Prostate gland (tissue), 2 donors: ENCODE data around the gene TLR9. TPM values are rescaled to one million over a fixed set of nuclear protein-coding genes. Genes with fewer than 3 reads are reported as not detected.

ENCODE experiments used
- DNase-seq: peaks from one replicate; pipeline ENCODE4 v3.0.0-alpha.2; 2019; ENCODE audit warnings: low spot score
- H3K27ac ChIP-seq, 2 donors: fragments of 200-600 bp; sonication (generic); 2 replicates each; pipeline ENCODE4 v1.5.1; 2017 to 2019
- H3K27me3 ChIP-seq: fragments of 200-600 bp; sonication (generic); replicated peaks from 2 replicates; pipeline ENCODE4 v1.5.1; 2019; ENCODE audit not compliant: insufficient read depth
- H3K36me3 ChIP-seq, 2 donors: fragments of 200-600 bp; sonication (generic); 1 replicate in 1 of 2; 2 replicates in 1 of 2; pipeline versions ENCODE4 v1.5.1 to v1.8.1; 2017 to 2019
- H3K4me1 ChIP-seq: fragments of 200-600 bp; sonication (generic); replicated peaks from 2 replicates; pipeline ENCODE4 v1.5.1; 2019
- H3K4me3 ChIP-seq, 2 donors: fragments of 200-600 bp; sonication (generic); 2 replicates each; pipeline ENCODE4 v1.5.1; 2017 to 2019
- H3K9me3 ChIP-seq: fragments of 200-600 bp; sonication (generic); 2 replicates; pipeline ENCODE4 v1.5.1; 2017
- CTCF ChIP-seq, 4 experiments: fragments of 200-600 bp in 2 of 4; fragments of 450-650 bp in 2 of 4; sonication (generic) in 2 of 4; IDR thresholded peaks; 1 replicate in 3 of 4; 2 replicates in 1 of 4; pipeline ENCODE4 v1.5.1; 2016 to 2019; ENCODE audit warnings: antibody characterized with exemption in 4 of 4, mild to moderate bottlenecking in 2 of 4, moderate library complexity in 2 of 4
- POLR2A ChIP-seq: fragments of 450-650 bp; IDR thresholded peaks from one replicate; pipeline ENCODE4 v1.6.1; 2016; ENCODE audit warnings: antibody characterized with exemption, mild to moderate bottlenecking
- POLR2AphosphoS5 ChIP-seq: sonication (generic); formaldehyde crosslinking; IDR thresholded peaks from one replicate; pipeline ENCODE4 v1.6.1; 2017; ENCODE audit warnings: antibody characterized with exemption
- WGBS: methylation state at CpG from one replicate; pipeline ENCODE4 v1.1.5; 2018; 5-methylcytosine and 5-hydroxymethylcytosine counted together
- intact Hi-C: fragments of 100-400 bp; cut with DNase I; formaldehyde crosslinking; loops from one replicate; pipeline ENCODE4 v1.14.2; 2022
- total RNA-seq, 2 donors: library from RNA; depleted of rRNA; stranded (reverse); fragments of >200 nt; gene quantifications; one replicate each; pipeline ENCODE4 v1.1.0, GENCODE V29; 2016

Gene TLR9
- total RNA-seq, 2 donors from 2014 or later = 0.17 TPM; not detected in 1

GRCh38 chr3:52227117-52227516, 1.7 kb upstream of the TLR9 start:
- DNase-seq = no peak
- no peak overlapping the region for H3K4me3 ChIP-seq
- no peaks in the 10 kb centered on the region for H3K9me3 ChIP-seq
- TF ChIP-seq CTCF (IDR thresholded peaks at IDR 0.05) (no peak), POLR2A (no peak), POLR2AphosphoS5 (no peak)
- peaks cover 17 to 26% of the 10 kb centered on the region in 2 donors for H3K36me3 ChIP-seq
- intact Hi-C loops = no loop called here
- no peaks in the 10 kb centered on the region for H3K27me3 ChIP-seq
- H3K27ac ChIP-seq = no peak overlapping the region
- WGBS = 87% methylated on average over 4 of the region's 4 CpGs
- no peaks in the 10 kb centered on the region for H3K4me1 ChIP-seq

GRCh38 chr3:52226229-52226817, 878 bp upstream of the TLR9 start:
- TF ChIP-seq POLR2AphosphoS5 (no peak), POLR2A (no peak), CTCF (IDR thresholded peaks at IDR 0.05) (no peak)
- intact Hi-C loops = no loop called here
- WGBS = 73% methylated on average over 5 of the region's 5 CpGs
- Histone ChIP-seq H3K9me3 (no peaks in the 10 kb centered on the region), H3K27ac (no peak overlapping the region), H3K4me3 (no peak overlapping the region), H3K27me3 (no peaks in the 10 kb centered on the region), H3K4me1 (no peaks in the 10 kb centered on the region), H3K36me3 (peaks cover 17 to 26% of the 10 kb centered on the region in 2 donors)
- DNase-seq = no peak

- Histone ChIP-seq H3K36me3 (peaks cover under 1 to 2% of the 10 kb centered on the region in 2 donors), H3K4me3 (no peak overlapping the region), H3K27ac (no peak overlapping the region), H3K9me3 (no peaks in the 10 kb centered on the region), H3K4me1 (peaks cover 14% of the 10 kb centered on the region), H3K27me3 (no peaks in the 10 kb centered on the region)
- DNase-seq = no peak
- TF ChIP-seq POLR2A (no peak), POLR2AphosphoS5 (no peak)
- 94% methylated on average over 32 of the region's 32 CpGs for WGBS
- intact Hi-C loops = loop anchor here (5.0 kb wide), 1 partner anchor 119 kb away; no protein-coding TSS in a partner anchor
Measured at GRCh38 chr3:52223449-52224408, 1.7 kb downstream of the TLR9 start.

- Histone ChIP-seq H3K27me3 (no peaks in the 10 kb centered on the region), H3K27ac (no peak overlapping the region), H3K9me3 (no peaks in the 10 kb centered on the region), H3K36me3 (no peaks in the 10 kb centered on the region), H3K4me3 (no peak overlapping the region), H3K4me1 (peaks cover 24% of the 10 kb centered on the region)
- intact Hi-C loops = loop anchor here (5.0 kb wide), 1 partner anchor 120 kb away; no protein-coding TSS in a partner anchor
- no peak for TF ChIP-seq POLR2A
- no peak for TF ChIP-seq POLR2AphosphoS5
- TF ChIP-seq CTCF (IDR thresholded peaks at IDR 0.05) = no peak
- 91% methylated on average over 41 of the region's 41 CpGs for WGBS
- DNase-seq = no peak
Measured at GRCh38 chr3:52222319-52223221, 2.9 kb downstream of the TLR9 start.
